Regular cardiac myocyte (primary cell): ENCODE measurements around the gene YOD1. TPM values are rescaled to one million over a fixed set of nuclear protein-coding genes. Genes with fewer than 3 reads are reported as not detected.

ENCODE experiments used
- total RNA-seq: library from RNA; depleted of rRNA; stranded (reverse); fragments of >200 nt; gene quantifications from 2 replicates; pipeline ENCODE4 v1.2.3, GENCODE V29; 2014

The YOD1 gene
- total RNA-seq: 7.3 and 7.9 TPM in 2 replicates

DNA sequence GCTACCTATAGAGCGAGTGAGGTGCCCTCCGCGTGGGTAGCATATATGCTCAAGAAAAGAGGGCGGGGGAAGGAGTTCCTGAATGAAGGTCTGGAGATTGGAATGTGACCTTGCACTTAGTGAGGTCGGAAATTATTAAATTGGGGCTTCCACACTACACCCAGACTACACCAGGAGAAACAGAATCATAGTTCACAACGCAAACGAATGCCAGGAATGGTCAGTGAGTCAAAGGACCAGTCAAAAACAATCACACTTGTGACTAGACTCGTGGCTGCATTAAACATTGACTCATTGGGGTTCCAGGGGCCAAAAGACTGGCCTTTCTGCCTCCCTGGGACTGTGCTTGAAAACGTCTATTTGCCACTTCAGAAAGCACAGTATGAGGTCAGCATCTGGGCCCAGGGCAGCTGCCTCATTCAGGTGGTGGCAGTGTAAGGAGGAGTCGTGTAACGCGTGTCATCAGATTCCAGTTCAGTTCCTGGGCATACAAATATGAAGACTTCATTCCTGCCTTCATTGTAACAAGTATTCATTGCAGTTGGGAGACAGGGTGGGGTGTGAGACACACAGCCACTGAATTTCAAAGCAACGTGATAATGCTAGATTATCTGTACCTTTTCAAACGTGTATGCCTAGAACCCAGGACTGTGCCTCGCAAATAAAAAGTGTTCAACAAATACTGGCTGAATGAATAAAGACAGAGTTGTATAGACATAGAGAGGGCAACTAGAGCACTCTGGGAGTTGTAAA is at the start of gene YOD1:
TSS of gene YOD1 (minus strand) at position 18 of the 753 bp plus-strand sequence. CDS start 178 bp downstream, outside the sequence.

DNA sequence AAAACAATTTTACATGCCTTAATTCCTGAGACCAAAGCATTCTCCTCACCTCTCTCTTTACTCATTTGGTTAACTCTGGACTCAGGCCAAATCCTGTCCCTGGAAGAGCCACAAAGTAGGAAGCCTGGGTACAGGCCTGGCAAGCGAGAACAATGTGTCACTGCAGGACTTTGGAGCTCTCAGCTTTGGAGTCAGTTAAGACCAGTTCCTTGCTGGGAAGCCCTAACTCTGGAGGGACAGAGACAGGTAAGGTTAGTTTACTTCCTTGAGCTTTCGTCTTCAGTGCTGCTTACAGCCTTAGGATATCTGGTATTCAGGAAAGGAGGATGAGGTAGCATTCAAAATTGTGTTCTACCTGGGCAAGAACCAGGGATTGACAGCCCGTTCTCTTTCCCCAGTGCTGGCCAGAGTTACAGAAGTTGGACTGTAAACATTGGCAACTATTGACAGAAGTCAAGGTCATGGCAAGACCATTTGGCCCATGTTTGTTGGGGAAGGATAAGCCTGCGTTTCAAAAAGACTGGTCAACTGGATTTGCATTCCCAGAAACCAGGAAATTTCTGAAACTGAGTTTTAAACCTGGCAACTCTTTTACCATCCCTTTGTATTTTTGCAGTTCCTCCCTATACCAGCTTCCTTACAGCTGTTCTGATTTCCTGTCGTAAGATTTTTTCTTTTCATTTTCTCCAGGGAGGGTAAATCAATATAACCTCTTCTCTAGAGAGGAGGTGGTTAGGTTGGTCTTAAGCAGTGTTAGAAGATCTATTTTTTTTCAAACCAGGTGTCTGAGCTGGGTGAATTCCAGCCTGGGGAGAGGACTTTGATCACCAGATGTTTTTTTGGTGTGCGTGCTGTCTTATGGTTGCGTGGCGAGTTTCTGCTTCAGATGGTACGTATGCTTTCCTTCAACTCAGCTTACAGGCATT is 38.0 kb upstream of the YOD1 start, which contains the start of gene C4BPB:
TSS of gene C4BPB (plus strand) at position 160 of the 926 bp plus-strand sequence. CDS start at position 832, 672 bp downstream.

DNA sequence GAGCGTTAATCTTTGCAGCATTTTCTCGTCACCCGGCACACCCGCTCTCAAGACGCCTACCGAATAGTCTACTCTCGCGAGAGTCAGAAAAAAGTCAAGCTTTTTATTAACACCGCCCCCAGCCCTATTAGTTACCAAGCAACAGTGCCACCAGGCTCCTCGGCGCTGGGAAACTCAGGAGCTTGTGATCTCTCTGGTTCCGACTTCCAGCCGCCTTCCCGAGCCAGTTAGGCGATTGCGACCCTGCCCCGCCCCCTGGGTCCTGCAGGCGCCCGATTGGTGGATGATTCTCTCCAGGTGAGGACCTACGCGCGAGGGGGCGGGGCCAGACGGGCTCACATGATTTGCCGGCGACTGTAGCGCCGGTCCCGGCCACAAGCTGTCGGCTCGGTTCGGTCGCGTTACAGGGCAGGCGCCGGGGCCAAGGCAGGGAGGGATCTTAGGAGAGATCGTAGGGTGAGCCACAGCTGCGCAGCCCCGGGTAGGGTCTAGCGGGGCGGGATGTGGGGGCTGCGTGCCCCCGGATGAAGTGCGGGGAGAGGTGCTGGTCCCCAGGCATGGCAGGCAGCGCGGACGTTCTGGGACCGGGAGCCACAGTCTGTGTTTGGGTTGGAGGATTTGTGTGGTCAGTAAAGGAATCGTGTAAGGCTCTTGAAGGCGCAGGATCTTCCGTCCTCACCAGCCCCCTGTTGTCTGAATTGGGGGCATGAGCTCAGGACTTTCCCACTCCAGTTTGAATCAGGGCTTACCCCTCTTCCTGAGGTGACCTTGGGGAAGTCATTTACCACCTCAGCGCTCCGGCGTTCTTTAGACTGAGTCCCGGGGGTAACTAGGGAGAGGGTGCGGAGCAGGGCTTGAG is 2.1 kb upstream of the YOD1 start, which contains the start of gene PFKFB2:
TSS of gene PFKFB2 (plus strand) at position 365 of the 859 bp plus-strand sequence. CDS start 1,443 bp downstream, outside the sequence.

DNA sequence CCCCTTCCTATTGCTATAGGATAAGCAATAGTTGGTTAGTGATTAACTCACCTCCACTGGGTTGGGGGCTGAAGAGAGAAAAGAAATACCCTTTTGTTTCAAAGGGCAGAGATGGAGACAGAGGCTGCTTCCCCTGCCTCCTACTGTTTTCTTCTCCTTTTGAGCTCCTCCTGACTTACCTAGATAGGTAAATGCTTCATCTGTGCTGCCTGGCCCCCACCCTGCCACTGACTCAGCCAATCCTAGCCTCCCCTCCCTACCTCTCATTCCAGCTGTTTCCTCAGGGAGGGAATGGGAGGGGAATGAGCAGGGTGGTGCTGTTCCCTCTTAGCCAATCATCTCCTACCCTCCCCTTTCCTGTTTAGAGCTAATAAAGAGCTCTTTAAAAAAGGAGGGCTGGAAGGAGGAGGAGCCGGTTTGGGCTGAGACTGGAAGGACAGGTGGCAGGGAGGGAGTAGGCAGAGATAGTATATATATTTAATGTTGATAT is 18.4 kb downstream of the YOD1 start, which contains the start of gene C1orf116:
TSS of gene C1orf116 (minus strand) at position 229 of the 490 bp plus-strand sequence. CDS start 5,158 bp downstream, outside the sequence.

Other genes with a start within 250 kb of the YOD1 start
- gene IL20, start 185.6 kb downstream of the YOD1 start, total RNA-seq: not detected in 2 replicates
- gene IL24, start 153.8 kb downstream of the YOD1 start, total RNA-seq: 1.7 and 3.7 TPM in 2 replicates
- gene FCMR, start 129.3 kb downstream of the YOD1 start, total RNA-seq: not detected in 2 replicates
- gene PIGR, start 104.7 kb downstream of the YOD1 start, total RNA-seq: under 0.01 TPM in 2 replicates
- gene FCAMR, start 80.7 kb downstream of the YOD1 start, total RNA-seq: under 0.01 TPM in 1 of 2 replicates, not detected in the other
- under 0.01 TPM in 1 of 2 replicates, not detected in the other for gene C1orf116, start 18.5 kb downstream of the YOD1 start, total RNA-seq
- gene PFKFB2, start 2.1 kb upstream of the YOD1 start, total RNA-seq: 1.5 and 6.5 TPM in 2 replicates
- not detected in 2 replicates for gene C4BPB, start 37.7 kb upstream of the YOD1 start, total RNA-seq
- not detected in 2 replicates for gene C4BPA, start 53.0 kb upstream of the YOD1 start, total RNA-seq